KMS-11 (cell line): ENCODE data around the gene LBHD1.

Experiments
- H2AFZ ChIP-seq: fragments of 200-600 bp; sonication (generic); 2 replicates; pipeline ENCODE4 v1.6.1; 2016; ENCODE audit warnings: antibody characterized with exemption, mixed run types, low read depth
- H3K27ac ChIP-seq: fragments of 200-600 bp; sonication (generic); 2 replicates; pipeline ENCODE4 v1.6.1; 2016; ENCODE audit warnings: mild to moderate bottlenecking, mixed run types
- H3K27me3 ChIP-seq: fragments of 200-600 bp; sonication (generic); 2 replicates; pipeline ENCODE4 v1.6.1; 2017; ENCODE audit warnings: mild to moderate bottlenecking, low read depth, mixed run types, moderate library complexity; ENCODE audit not compliant: insufficient read depth
- H3K36me3 ChIP-seq: fragments of 200-600 bp; sonication (generic); 2 replicates; pipeline ENCODE4 v1.6.1; 2017; ENCODE audit warnings: mild to moderate bottlenecking, mixed run types; ENCODE audit not compliant: insufficient read depth
- H3K4me1 ChIP-seq: fragments of 200-600 bp; sonication (generic); 2 replicates; pipeline ENCODE4 v1.6.1; 2016; ENCODE audit warnings: mild to moderate bottlenecking, low read depth, mixed run types; ENCODE audit not compliant: poor library complexity, severe bottlenecking
- H3K4me2 ChIP-seq: fragments of 200-600 bp; sonication (generic); 2 replicates; pipeline ENCODE4 v1.7.0; 2016; ENCODE audit warnings: mild to moderate bottlenecking, mixed run types
- H3K4me3 ChIP-seq: fragments of 200-600 bp; sonication (generic); IDR thresholded peaks from 2 replicates; pipeline ENCODE4 v1.6.1; 2017; ENCODE audit warnings: low read depth, low read length, mixed read lengths; ENCODE audit not compliant: insufficient read depth
- H3K79me2 ChIP-seq: fragments of 200-600 bp; sonication (generic); 2 replicates; pipeline ENCODE4 v1.6.1; 2016; ENCODE audit warnings: low read depth, mixed run types; ENCODE audit not compliant: insufficient read depth
- H3K9ac ChIP-seq: fragments of 200-600 bp; sonication (generic); 2 replicates; pipeline ENCODE4 v1.6.1; 2016; ENCODE audit warnings: mild to moderate bottlenecking, mixed run types
- H4K20me1 ChIP-seq: fragments of 200-600 bp; sonication (generic); 2 replicates; pipeline ENCODE4 v1.6.1; 2016; ENCODE audit warnings: mild to moderate bottlenecking, mixed run types; ENCODE audit not compliant: insufficient read depth
- CTCF ChIP-seq: fragments of 200-600 bp; sonication (generic); conservative IDR thresholded peaks from 2 replicates; pipeline ENCODE4 v1.6.1; 2017; ENCODE audit warnings: low read depth, mild to moderate bottlenecking, antibody characterized with exemption, low read length, moderate library complexity, mixed read lengths

Gene LBHD1

DNA sequence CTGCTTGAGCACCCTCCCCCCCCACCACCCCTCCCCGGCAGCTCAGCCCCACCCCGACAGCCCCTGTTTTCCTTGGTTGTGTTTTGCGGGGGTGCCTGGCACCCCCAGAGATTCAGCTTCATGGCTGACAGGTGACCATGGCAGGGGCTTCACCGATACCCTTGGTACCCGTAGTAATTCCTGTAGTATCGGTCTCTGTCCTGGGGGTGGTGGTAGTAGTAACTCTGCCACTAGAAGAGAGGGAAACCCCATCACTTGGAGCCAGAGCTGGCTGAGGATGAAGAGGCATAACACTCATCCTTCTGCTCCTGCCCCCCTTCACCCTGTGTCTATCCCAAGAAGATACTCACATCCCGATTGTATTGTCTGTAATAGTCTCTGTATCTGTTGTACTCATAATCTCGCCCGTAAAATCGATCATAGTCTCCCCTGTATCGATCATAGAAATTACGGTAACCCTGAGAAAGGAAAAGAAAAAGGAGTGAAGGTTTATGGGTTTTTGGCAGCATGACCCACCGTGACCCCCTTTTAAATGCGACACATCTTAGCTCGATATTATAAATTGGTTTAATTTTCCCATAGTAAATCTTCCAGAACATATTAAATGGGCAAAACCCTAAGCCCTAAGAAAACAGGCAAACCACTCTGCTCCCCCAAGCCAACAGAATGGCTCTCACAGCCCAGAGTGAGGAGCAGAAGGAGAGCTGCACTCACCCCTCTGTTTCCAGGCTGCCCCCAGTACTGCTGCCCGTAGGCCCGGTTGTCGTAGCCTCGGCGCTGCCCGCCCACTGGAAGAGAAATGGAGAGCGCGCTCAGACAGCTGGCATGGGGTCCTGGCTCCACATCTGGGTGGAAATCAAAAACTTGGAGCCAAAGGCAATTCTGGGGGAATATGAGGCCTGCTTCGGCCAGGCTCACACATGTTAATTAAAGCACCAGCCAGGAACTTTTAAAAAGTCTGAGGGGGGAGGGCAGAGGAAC lies 43.4 kb upstream of the LBHD1 start:
- Histone ChIP-seq H3K4me3 (no peak overlapping the region), H3K4me2 (peak overlapping the region; percentile 60), H3K4me1 (peaks cover 84% of the 10 kb centered on the region), H4K20me1 (no peaks in the 10 kb centered on the region), H3K27me3 (no peaks in the 10 kb centered on the region), H3K79me2 (peaks cover 61% of the 10 kb centered on the region), H2AFZ (no peak overlapping the region), H3K27ac (peak overlapping the region; percentile 18; the same call in 1 of the 2 replicates), H3K9ac (no peak overlapping the region), H3K36me3 (peaks cover 26% of the 10 kb centered on the region; the same call in 1 of the 2 replicates)
- no peak for TF ChIP-seq CTCF

GRCh38 chr11:62713343-62713742 lies 41.3 kb upstream of the LBHD1 start:
- peak overlapping the region; percentile 47 for H3K4me2 ChIP-seq
- H3K9ac ChIP-seq = peak overlapping the region; percentile 25; the same call in 1 of the 2 replicates
- H3K4me1 ChIP-seq = peaks cover 89% of the 10 kb centered on the region
- H3K27me3 ChIP-seq = no peaks in the 10 kb centered on the region
- TF ChIP-seq CTCF = 0 out of 2 replicates have a peak, but pooled peaks have one; percentile 10
- H2AFZ ChIP-seq = no peak overlapping the region
- peaks cover 41% of the 10 kb centered on the region for H3K79me2 ChIP-seq
- H3K4me3 ChIP-seq = no peak overlapping the region
- peak overlapping the region; percentile 75 for H3K27ac ChIP-seq
- peaks cover 20% of the 10 kb centered on the region; the same call in 1 of the 2 replicates for H3K36me3 ChIP-seq
- no peaks in the 10 kb centered on the region for H4K20me1 ChIP-seq

GRCh38 chr11:62712861-62713260 lies 40.8 kb upstream of the LBHD1 start:
- H3K79me2 ChIP-seq = peaks cover 36% of the 10 kb centered on the region
- H3K36me3 ChIP-seq = peaks cover 16% of the 10 kb centered on the region; the same call in 1 of the 2 replicates
- TF ChIP-seq CTCF = no peak
- no peaks in the 10 kb centered on the region for H3K27me3 ChIP-seq
- H3K27ac ChIP-seq = peak overlapping the region; percentile 75
- H3K4me1 ChIP-seq = peaks cover 88% of the 10 kb centered on the region
- peak overlapping the region; percentile 47 for H3K4me2 ChIP-seq
- no peak overlapping the region for H2AFZ ChIP-seq
- H3K4me3 ChIP-seq = no peak overlapping the region
- no peaks in the 10 kb centered on the region for H4K20me1 ChIP-seq
- H3K9ac ChIP-seq = peak overlapping the region; percentile 25; the same call in 1 of the 2 replicates

DNA sequence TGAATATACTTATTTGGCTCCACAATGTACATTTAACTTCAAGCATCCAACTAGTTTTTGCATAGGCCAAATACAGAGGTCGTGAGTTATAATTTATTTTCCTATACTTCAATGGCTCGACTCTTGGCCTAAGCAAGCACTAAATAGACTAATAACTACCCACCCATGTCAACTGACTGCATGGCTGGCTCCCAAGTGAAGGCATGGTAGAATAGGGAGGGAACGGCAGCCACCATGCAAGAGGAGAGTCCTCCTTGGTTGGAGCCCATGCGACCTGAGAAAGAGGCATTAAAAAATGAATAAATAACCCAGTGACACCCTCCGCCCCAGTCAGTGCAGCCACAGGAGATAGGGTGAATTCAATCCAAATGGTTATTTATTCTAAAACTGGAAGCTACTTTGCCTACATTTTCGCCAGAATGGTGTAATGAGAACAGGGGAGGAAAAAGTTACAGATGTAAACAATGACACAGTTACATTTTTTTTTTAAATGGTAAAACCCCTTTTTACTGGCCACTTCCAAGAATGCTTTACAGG lies 40.3 kb upstream of the LBHD1 start:
- peak overlapping the region; percentile 47 for H3K4me2 ChIP-seq

More for the DNA sequence above, 40.3 kb upstream of the LBHD1 start:
- Histone ChIP-seq H2AFZ (no peak overlapping the region), H3K27ac (peak overlapping the region; percentile 75), H3K36me3 (peaks cover 10% of the 10 kb centered on the region; the same call in 1 of the 2 replicates), H3K9ac (peak overlapping the region; percentile 25; the same call in 1 of the 2 replicates), H3K27me3 (no peaks in the 10 kb centered on the region), H3K4me1 (peaks cover 88% of the 10 kb centered on the region), H3K4me3 (no peak overlapping the region), H4K20me1 (no peaks in the 10 kb centered on the region), H3K79me2 (peaks cover 31% of the 10 kb centered on the region)
- no peak for TF ChIP-seq CTCF
